Activated T-cell treated with anti-CD3 and anti-CD28 coated beads, Interleukin-2, amount 50 U/mL, for 72 hours (primary cell): ENCODE results near the gene SDK1. TPM values are rescaled to one million over a fixed set of nuclear protein-coding genes. Genes with fewer than 3 reads are reported as not detected.
A peak's percentile ranks its signal among the peaks of the same experiment; 100 is the strongest.

Experiments
- ATAC-seq, 2 donors: fragments of 150-1000 bp; cut with Tn5 transposase; replicated peaks in 1 of 2; 2 replicates each; pipeline ENCODE4 v1.10.0; 2021; ENCODE audit warnings: moderate library complexity in 2 of 2, mild to moderate bottlenecking in 1 of 2
- DNase-seq, 2 donors: peaks; one replicate each; pipeline ENCODE4 v3.0.0; 2021 to 2022; ENCODE audit warnings: mixed read lengths in 1 of 2
- H3K27ac Mint-ChIP-seq: one replicate; pipeline ENCODE4 v1.8.0; 2022; ENCODE audit warnings: mild to moderate bottlenecking, moderate library complexity, mixed read lengths
- H3K27me3 Mint-ChIP-seq: one replicate; pipeline ENCODE4 v1.8.0; 2022; ENCODE audit warnings: low read depth, mixed read lengths
- H3K36me3 Mint-ChIP-seq, 2 donors: one replicate each; pipeline ENCODE4 v1.8.0; 2022; ENCODE audit warnings: mixed read lengths in 2 of 2, mild to moderate bottlenecking in 1 of 2; ENCODE audit not compliant: insufficient read depth in 2 of 2
- H3K4me1 Mint-ChIP-seq: one replicate; pipeline ENCODE4 v1.8.0; 2022; ENCODE audit warnings: low read depth, mixed read lengths
- H3K4me3 Mint-ChIP-seq, 2 donors: one replicate each; pipeline ENCODE4 v1.8.0; 2022; ENCODE audit warnings: mild to moderate bottlenecking in 2 of 2, mixed read lengths in 2 of 2, moderate library complexity in 2 of 2
- H3K9me3 Mint-ChIP-seq, 2 donors: one replicate each; pipeline ENCODE4 v1.8.0; 2022; ENCODE audit warnings: mixed read lengths in 2 of 2
- total RNA-seq, 2 donors: library from RNA; stranded (reverse); gene quantifications; one replicate each; pipeline ENCODE4 v1.2.3, GENCODE V29; 2022

SDK1 gene
- total RNA-seq, 2 donors from 2014 or later: 6.1 to 6.3 TPM

DNA sequence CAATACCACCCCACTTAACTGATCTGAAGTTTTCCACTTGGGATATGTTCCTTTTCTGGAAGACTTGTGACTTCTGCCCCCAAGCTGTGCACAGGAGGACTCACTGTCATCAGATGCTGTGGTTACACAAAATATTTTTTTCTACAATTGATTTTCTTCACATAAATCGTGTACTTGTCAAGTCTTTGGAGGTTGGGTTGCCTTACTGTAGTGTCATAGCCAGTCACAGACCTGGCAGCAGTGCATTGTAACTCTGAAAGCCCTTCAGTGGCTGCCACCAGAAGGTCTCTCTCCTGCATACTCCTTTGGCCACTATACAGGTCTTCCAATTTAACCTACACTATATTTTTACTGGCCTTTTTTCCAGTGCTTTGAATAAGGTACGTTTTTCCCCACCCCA, 73.2 kb downstream of the SDK1 start:
- Mint-ChIP-seq H3K27me3 (peaks cover 6% of the 10 kb centered on the region), H3K4me1 (peaks cover 13% of the 10 kb centered on the region), H3K27ac (no peak overlapping the region), H3K9me3 (no peaks in the 10 kb centered on the region), H3K4me3 (no peak overlapping the region), H3K36me3 (no peaks in the 10 kb centered on the region)
- no peak for DNase-seq
- no peak for ATAC-seq

DNA sequence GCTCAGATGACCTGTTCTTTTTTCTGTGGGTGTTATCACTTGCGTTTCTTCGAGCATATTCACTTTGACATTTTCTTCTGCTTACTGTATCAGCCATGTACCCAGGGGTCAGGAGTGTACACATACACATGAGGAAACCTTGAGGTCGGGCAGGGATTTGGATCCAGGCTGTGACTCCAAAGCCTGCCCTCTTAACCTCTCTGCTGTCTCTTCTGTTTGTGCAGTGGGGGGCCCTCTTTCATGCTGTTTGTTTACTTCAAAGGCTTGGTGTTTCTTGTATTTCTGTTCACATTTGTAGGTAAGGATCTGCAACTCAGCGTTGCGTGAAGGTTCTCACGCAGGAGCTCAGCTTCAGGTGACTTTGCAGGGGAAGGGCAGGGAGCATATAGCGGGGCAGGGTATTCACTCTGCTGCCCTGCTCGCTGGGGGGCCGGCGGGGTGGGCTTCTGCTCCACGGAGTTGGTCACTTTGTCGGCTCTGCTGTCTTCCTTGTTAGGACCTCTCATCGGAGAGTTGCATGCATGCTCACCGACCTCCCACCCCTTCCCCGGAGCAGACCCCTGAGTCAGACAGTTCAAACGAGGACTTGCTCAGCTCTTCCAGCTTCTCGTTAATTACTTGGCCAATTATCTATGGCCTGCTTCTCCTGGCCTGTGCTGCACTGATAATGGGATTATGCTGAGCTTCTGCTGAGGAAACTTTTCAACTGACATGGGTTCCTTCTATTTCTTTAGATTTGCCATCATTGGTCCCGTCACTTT, 77.5 kb downstream of the SDK1 start:
- H3K27ac Mint-ChIP-seq: no peak overlapping the region
- no peak overlapping the region for H3K4me3 Mint-ChIP-seq
- ATAC-seq (no peak), DNase-seq (no peak)
- no peaks in the 10 kb centered on the region for H3K4me1 Mint-ChIP-seq
- no peaks in the 10 kb centered on the region for H3K36me3 Mint-ChIP-seq
- no peaks in the 10 kb centered on the region for H3K9me3 Mint-ChIP-seq
- H3K27me3 Mint-ChIP-seq: no peaks in the 10 kb centered on the region

DNA sequence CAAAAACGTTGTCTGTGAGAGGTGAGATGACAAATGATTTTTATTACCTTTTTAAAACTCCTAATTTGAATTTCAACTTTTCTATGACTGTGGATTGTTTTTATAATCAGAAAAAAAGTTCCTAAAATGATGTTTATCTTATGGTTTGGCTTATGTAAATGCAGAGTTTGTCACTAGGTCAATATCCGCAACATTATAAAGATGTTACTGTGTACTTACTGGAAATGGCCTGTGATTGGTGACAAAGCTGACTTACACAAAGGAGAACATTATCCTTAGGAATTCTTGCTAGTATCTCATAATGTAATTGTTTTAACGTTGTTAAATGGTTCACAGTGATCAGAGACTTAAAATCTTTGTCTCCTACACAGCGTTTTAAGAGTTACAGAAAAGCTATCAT, 79.0 kb downstream of the SDK1 start:
- no peak for DNase-seq
- Mint-ChIP-seq H3K36me3 (no peaks in the 10 kb centered on the region), H3K27ac (no peak overlapping the region), H3K27me3 (no peaks in the 10 kb centered on the region), H3K9me3 (no peaks in the 10 kb centered on the region), H3K4me1 (no peaks in the 10 kb centered on the region), H3K4me3 (no peak overlapping the region)
- no peak for ATAC-seq

DNA sequence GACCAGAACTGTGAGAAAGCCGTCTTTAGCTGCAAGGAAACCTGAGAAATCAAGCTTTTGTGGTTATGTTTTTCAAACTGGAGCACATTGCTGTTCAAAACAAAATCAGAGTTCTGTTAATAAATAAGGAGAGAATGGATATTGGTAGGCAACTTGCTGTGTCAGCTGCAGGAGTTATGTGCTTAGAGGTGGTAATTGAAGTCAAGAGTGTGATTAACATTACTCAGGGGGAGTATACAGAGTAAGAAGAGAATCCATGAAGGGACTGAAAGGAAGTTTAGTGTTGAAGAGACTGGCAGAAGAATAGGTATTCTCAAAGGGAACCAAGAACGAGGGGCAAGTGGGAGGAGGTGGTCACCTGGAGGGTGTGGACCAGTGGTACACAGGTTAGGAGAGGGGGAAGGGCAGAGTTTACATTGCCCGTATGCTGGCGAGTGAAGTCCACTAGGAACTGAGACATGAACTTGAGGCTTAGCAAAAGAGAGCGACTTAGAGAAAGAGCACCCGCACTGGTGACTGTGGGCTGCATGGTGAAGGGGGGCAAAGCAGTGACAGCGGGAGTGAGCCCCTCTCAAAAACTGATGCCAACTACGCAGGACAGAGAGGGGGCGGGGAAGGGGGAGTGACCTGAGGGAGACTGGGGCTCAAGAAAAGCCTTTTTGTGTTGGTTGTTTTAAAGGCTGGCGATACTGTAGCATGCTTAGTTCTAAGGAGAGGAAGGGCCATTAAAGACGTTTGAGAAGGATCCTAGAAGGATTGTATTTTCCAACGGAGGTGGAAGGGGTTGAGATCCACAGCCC, 80.0 kb downstream of the SDK1 start:
- ATAC-seq (no peak), DNase-seq (no peak)
- no peaks in the 10 kb centered on the region for H3K36me3 Mint-ChIP-seq
- no peak overlapping the region for H3K27ac Mint-ChIP-seq
- H3K9me3 Mint-ChIP-seq: no peaks in the 10 kb centered on the region
- H3K4me3 Mint-ChIP-seq: no peak overlapping the region
- no peaks in the 10 kb centered on the region for H3K4me1 Mint-ChIP-seq
- no peaks in the 10 kb centered on the region for H3K27me3 Mint-ChIP-seq

DNA sequence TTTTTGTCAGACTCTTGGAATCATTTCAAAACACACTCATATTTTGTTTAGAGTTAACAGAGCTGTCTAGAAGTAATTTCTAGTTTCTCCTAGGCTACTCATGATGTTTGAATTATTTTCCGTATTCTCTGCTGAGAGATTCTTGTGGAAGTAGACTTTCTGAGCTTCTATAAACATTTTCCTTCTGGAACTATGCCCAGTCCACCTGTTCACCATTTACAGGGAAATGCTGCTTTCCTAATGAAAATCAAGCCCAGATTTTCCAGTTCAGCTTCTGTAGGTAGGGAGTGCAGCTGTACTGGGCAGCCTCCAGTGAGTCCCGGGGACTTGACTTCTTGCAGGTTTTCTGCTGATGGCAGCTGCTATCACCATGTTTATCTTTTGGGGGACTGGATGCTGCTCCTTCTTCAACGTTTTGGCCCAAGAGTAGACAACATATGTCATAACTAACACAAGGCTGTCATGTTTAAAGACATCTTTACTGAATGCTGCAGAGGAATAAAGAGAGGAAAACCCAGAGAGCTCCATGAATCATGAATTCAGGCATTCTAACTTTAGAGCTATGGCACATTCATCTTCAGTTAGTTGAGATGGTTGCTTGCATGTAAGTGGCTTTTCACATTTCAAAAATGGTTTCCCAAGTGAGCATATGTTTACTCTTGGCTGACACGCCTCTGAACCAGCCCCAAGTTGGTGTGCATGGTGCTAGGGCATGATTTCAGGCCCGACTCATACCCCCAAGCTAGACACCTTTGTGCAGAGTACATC, 85.6 kb downstream of the SDK1 start:
- Mint-ChIP-seq H3K9me3 (no peaks in the 10 kb centered on the region), H3K36me3 (no peaks in the 10 kb centered on the region), H3K4me3 (no peak overlapping the region), H3K4me1 (no peaks in the 10 kb centered on the region), H3K27ac (no peak overlapping the region), H3K27me3 (no peaks in the 10 kb centered on the region)
- DNase-seq (no peak), ATAC-seq (no peak)

DNA sequence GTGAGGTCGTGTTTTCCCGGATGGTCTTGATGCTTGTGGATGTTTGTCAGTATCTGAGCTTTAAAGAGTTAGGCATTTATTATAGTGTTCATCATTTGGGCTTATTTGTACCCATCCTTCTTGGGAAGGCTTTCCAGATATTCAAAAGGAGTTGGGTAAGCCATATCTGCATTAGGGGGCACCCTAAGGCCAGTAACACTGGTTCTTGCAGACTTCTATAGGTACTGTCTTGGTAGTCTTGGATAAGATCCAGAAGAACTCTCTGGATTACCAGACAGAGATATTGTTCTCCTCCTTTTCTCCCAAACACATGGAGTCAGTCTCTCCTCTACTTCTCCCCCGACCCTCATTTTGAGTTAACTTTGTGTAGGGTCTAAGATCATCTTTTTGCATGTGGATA, 92.8 kb downstream of the SDK1 start:
- peaks cover 5 to 11% of the 10 kb centered on the region in 2 donors for H3K9me3 Mint-ChIP-seq
- H3K4me3 Mint-ChIP-seq: no peak overlapping the region
- no peak overlapping the region for H3K27ac Mint-ChIP-seq
- H3K27me3 Mint-ChIP-seq: no peaks in the 10 kb centered on the region
- H3K36me3 Mint-ChIP-seq: peaks cover 8 to 10% of the 10 kb centered on the region in 2 donors
- no peaks in the 10 kb centered on the region for H3K4me1 Mint-ChIP-seq
- no peak for ATAC-seq
- no peak for DNase-seq

DNA sequence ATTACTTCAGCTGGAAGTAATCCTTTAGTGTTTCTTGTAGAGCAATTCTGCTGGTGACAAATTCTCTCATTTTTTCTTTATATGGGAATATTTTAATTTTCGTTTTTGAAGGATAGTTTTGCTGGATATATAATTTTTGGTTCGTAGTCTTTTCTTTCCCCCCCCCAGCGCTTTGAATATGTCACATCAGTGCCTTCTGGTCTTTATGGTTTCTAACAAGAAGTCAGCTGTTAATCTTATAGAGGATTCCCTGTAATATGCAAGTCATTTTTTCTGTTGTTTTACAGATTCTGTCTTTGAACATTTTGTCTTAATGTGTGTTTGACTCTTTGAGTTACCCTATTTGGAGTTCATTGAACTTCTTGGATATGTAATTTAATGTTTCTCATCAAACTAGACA, 96.3 kb downstream of the SDK1 start:
- ATAC-seq: no peak
- no peak for DNase-seq
- H3K4me1 Mint-ChIP-seq: no peaks in the 10 kb centered on the region
- H3K4me3 Mint-ChIP-seq: no peak overlapping the region
- H3K9me3 Mint-ChIP-seq: peaks cover 5 to 11% of the 10 kb centered on the region in 2 donors
- H3K27me3 Mint-ChIP-seq: no peaks in the 10 kb centered on the region
- H3K36me3 Mint-ChIP-seq: peaks cover 8 to 13% of the 10 kb centered on the region in 2 donors
- H3K27ac Mint-ChIP-seq: no peak overlapping the region

DNA sequence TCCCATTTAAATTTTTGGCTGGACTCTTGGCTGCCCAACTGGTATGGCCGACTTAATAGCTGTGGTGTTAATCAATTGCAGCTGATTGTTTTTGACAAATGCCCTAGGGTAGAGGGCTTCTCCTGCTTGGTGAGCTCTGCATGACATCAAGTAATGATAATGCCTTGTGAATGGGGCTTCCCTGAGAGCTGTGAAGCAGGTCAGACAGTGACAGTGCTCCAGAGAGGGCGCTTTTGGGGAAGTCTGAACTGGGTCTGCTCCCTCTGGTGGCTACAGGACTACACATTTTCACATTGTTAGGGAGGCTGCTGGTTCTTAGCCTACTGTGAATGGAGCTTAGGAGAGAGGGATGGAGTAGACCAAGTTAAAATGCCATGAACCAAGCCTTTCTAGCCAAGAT, 98.8 kb downstream of the SDK1 start:
- H3K27ac Mint-ChIP-seq: no peak overlapping the region
- peaks cover under 1% of the 10 kb centered on the region for H3K4me1 Mint-ChIP-seq
- peaks cover 5 to 11% of the 10 kb centered on the region in 2 donors for H3K9me3 Mint-ChIP-seq
- no peak overlapping the region for H3K4me3 Mint-ChIP-seq
- H3K36me3 Mint-ChIP-seq: peaks cover 8 to 13% of the 10 kb centered on the region in 2 donors
- DNase-seq: no peak
- H3K27me3 Mint-ChIP-seq: peaks cover 2% of the 10 kb centered on the region
- ATAC-seq: peak in 1 of 2 donors; percentile 41

DNA sequence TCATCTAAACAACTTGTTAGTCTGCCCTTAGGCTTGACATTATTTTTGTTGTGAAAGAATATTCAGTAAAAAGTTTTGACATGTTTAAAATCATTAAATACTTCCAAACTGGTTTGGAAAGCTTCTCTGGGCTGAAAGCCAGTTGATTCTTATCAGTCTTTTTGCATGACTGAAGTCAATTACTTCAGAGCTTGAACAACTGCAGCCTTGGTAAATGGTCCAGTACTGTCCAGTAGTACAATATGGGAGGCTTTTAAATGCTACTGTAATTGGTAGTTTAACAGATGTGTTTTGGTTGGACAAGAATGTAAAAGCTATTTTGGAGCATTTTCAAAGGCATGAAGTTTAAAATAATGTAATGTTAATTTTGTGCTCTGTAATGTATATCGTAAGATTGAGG, 103.4 kb downstream of the SDK1 start:
- peaks cover 20% of the 10 kb centered on the region for H3K4me1 Mint-ChIP-seq
- ATAC-seq: no peak
- peaks cover 26% of the 10 kb centered on the region for H3K27me3 Mint-ChIP-seq
- no peaks in the 10 kb centered on the region for H3K36me3 Mint-ChIP-seq
- no peak overlapping the region for H3K4me3 Mint-ChIP-seq
- H3K27ac Mint-ChIP-seq: no peak overlapping the region
- DNase-seq: no peak
- H3K9me3 Mint-ChIP-seq: no peaks in the 10 kb centered on the region

DNA sequence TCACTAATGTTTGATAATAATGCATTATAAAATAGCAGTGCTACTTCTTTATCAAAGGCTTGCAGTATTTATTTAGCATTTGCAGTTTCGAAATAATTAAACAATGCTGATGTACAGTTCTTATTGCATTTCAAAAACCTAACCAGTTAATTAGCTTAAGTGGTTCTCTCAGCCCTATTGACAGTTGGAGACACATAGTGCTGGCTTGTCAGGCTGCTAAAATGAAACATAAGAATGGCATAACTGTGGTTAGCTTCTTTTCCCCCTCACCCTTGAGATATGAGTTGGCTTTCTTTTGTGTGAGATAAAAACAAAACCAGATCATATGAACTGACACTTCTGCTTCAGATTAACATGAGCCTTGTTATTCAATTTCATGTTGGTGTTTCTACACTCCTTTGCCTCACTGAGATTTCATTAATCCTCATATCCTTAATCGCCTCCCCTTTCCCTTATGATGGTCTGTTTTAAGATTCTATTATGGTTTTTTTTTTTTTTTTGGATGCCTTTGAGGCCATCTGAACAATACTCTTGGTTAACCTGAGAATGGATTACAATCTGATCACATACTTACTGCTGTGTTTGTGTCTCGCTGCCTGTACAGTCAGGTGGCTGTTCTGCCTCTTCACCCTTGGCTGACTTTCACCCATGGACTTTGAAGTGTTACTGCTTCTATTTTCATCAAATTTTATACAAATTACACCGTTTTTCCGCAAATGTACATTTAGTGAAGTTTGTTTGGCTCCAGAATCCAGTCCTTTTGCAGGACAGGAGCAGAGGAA, 108.0 kb downstream of the SDK1 start:
- Mint-ChIP-seq H3K9me3 (no peaks in the 10 kb centered on the region), H3K4me3 (peak overlapping the region in 1 of 2 donors; percentile 59), H3K4me1 (peaks cover 22% of the 10 kb centered on the region), H3K27me3 (peaks cover 39% of the 10 kb centered on the region), H3K27ac (no peak overlapping the region), H3K36me3 (no peaks in the 10 kb centered on the region)
- ATAC-seq (peak; percentile 98), DNase-seq (peak in 1 of 2 donors; percentile 15)

DNA sequence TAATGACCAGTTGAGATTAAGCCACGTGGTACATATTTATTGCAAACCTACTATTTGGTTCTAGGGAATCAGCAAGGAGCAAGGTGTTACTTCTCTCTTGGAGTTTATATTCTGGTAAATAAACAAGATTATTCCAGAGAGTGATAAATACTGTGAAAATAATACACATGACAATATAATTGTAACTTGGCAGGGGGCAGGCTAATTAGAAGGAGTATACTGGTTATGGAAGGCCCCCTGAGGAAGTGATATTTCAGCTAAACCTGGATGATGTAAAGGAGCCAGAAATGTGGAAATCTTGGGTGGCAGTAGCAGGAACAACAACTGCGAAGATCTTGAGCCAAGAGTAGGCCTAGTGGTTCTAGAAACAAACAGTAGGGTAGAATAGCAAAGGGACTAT, 111.8 kb downstream of the SDK1 start:
- ATAC-seq (no peak), DNase-seq (no peak)
- peaks cover 19% of the 10 kb centered on the region for H3K4me1 Mint-ChIP-seq
- no peak overlapping the region for H3K27ac Mint-ChIP-seq
- H3K4me3 Mint-ChIP-seq: no peak overlapping the region
- H3K36me3 Mint-ChIP-seq: no peaks in the 10 kb centered on the region
- peaks cover 13% of the 10 kb centered on the region for H3K27me3 Mint-ChIP-seq
- H3K9me3 Mint-ChIP-seq: no peaks in the 10 kb centered on the region

DNA sequence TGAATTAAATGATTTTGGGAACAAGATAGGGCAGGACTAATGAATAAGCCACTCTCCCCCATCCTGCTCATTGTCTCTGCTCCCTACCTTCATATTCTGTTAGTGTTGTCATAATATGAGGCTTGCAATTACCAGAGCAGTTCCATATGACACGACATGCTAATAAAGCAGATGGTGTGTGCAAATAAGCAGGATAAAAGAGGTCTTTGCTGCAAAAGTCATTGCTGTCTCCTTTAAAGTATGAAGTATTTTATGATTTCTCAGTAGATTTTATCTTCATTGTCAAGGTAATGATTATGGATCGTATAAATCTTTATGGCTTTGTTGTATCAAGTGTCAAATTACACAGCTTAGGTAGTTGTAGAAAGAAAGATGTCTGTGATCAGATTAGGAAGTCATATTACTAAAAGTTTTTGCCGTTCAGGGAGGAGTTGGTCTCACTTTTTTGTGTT, 114.8 kb downstream of the SDK1 start:
- no peak for DNase-seq
- no peaks in the 10 kb centered on the region for H3K36me3 Mint-ChIP-seq
- H3K4me1 Mint-ChIP-seq: peaks cover 5% of the 10 kb centered on the region
- H3K9me3 Mint-ChIP-seq: no peaks in the 10 kb centered on the region
- H3K4me3 Mint-ChIP-seq: no peak overlapping the region
- H3K27me3 Mint-ChIP-seq: peaks cover 10% of the 10 kb centered on the region
- no peak overlapping the region for H3K27ac Mint-ChIP-seq
- no peak for ATAC-seq
